ENCODE data around the gene FKBP1A.

Gene FKBP1A

GRCh38 chr20:1392693-1393506 is at the start of gene FKBP1A:
Gene FKBP1A (minus strand): TSS chr20:1393054. CDS start chr20:1392998, 56 bp downstream.
- peak; percentile 76 to 85 (median 82) for DNase-seq (ENCODE audit: low read depth in 3 of 3)

- no peak for DNase-seq (ENCODE audit: low read depth in 3 of 3)
These were observed 49.5 kb upstream of the FKBP1A start for GRCh38 chr20:1442304-1442703.

GRCh38 chr20:1441133-1441532 is 48.3 kb upstream of the FKBP1A start:
- DNase-seq (ENCODE audit: low read depth in 3 of 3) = no peak

- no peak for DNase-seq (ENCODE audit: low read depth in 3 of 3)
These were observed 47.2 kb upstream of the FKBP1A start for GRCh38 chr20:1440024-1440423.

GRCh38 chr20:1438361-1438760 is 45.5 kb upstream of the FKBP1A start:
- DNase-seq (ENCODE audit: low read depth in 3 of 3) = no peak

- peak; percentile 58 to 66 (median 59) for DNase-seq (ENCODE audit: low read depth in 3 of 3)
These were observed 44.5 kb upstream of the FKBP1A start for GRCh38 chr20:1437235-1437904.

GRCh38 chr20:1436263-1436662 is 43.4 kb upstream of the FKBP1A start:
- no peak for DNase-seq (ENCODE audit: low read depth in 3 of 3)

- DNase-seq (ENCODE audit: low read depth in 3 of 3) = no peak
These were observed 42.5 kb upstream of the FKBP1A start for GRCh38 chr20:1435337-1435699.

- peak; percentile 20 to 47 (median 26) for DNase-seq (ENCODE audit: low read depth in 3 of 3)
These were observed 41.9 kb upstream of the FKBP1A start for GRCh38 chr20:1434571-1435336.

- DNase-seq (ENCODE audit: low read depth in 3 of 3) = no peak
These were observed 38.3 kb upstream of the FKBP1A start for GRCh38 chr20:1431158-1431557.

GRCh38 chr20:1430004-1430451 is 37.2 kb upstream of the FKBP1A start:
- DNase-seq (ENCODE audit: low read depth in 3 of 3) = no peak

- DNase-seq (ENCODE audit: low read depth in 3 of 3) = no peak
These were observed 36.4 kb upstream of the FKBP1A start for GRCh38 chr20:1429143-1429728.

- DNase-seq (ENCODE audit: low read depth in 3 of 3) = no peak
These were observed 34.7 kb upstream of the FKBP1A start for GRCh38 chr20:1427457-1428054.

- no peak for DNase-seq (ENCODE audit: low read depth in 3 of 3)
These were observed 33.5 kb upstream of the FKBP1A start for GRCh38 chr20:1426231-1426849.

GRCh38 chr20:1424336-1424735 is 31.5 kb upstream of the FKBP1A start:
- DNase-seq (ENCODE audit: low read depth in 3 of 3) = no peak

- DNase-seq (ENCODE audit: low read depth in 3 of 3) = no peak
These were observed 30.8 kb upstream of the FKBP1A start for GRCh38 chr20:1423625-1424106.

GRCh38 chr20:1423206-1423605 is 30.4 kb upstream of the FKBP1A start:
- no peak for DNase-seq (ENCODE audit: low read depth in 3 of 3)

- DNase-seq (ENCODE audit: low read depth in 3 of 3) = no peak
These were observed 29.9 kb upstream of the FKBP1A start for GRCh38 chr20:1422753-1423152.

- no peak for DNase-seq (ENCODE audit: low read depth in 3 of 3)
These were observed 27.2 kb upstream of the FKBP1A start for GRCh38 chr20:1420066-1420465.

GRCh38 chr20:1418350-1418749 is 25.5 kb upstream of the FKBP1A start:
- no peak for DNase-seq (ENCODE audit: low read depth in 3 of 3)

- DNase-seq (ENCODE audit: low read depth in 3 of 3) = no peak
These were observed 24.9 kb upstream of the FKBP1A start for GRCh38 chr20:1417790-1418189.
